Activated gamma-delta T cell (primary cell): Measurements from ENCODE around the gene IPO5.

ENCODE experiments used
- DNase-seq: peaks from one replicate; lab custom pipeline; 2025; lab: John Stamatoyannopoulos, UW

IPO5 gene

GRCh38 chr13:98059276-98059675 is 105.8 kb downstream of the IPO5 start:
- no peak for DNase-seq

- DNase-seq = no peak
These were observed 106.8 kb downstream of the IPO5 start for GRCh38 chr13:98060282-98060681.

- no peak for DNase-seq
These were observed 112.0 kb downstream of the IPO5 start for GRCh38 chr13:98065468-98065867.

DNA sequence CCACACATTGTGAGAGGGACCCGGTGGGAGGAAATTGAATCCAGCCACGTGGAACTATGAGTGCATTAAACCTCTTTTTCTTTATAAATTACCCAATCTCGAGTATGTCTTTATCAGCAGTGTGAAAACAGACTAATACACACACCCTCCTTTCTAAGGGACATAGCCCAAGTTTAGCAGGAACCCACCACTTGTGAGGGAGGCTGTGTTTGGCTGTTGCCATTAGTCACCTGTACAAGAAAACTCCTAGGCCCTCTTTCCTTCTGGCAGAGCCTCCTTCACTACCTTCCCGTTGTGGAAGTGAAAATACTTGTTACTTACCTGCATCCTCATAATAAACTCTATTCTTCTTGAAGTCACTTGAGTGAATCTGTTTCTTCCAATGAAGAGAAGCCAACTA is 113.2 kb downstream of the IPO5 start:
- no peak for DNase-seq

DNA sequence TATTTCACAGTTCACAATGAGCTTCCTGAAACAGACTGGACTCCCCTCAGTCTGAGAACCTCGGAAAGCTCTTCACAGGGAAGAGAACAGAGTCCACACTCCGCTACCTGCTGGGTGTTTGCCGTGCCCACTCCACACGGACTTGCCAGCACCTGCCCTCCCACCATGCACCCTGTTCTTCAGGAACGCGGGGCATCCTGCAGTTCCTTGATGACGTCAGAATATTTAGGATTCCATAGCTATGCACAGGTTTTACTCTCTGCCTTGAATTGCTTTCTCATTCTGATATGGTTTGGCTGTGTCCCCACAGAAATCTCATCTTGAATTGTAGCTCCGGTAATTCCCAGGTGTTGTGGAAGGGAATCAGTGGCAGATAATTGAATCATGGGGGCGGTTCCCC is 115.0 kb downstream of the IPO5 start:
- DNase-seq = no peak

DNA sequence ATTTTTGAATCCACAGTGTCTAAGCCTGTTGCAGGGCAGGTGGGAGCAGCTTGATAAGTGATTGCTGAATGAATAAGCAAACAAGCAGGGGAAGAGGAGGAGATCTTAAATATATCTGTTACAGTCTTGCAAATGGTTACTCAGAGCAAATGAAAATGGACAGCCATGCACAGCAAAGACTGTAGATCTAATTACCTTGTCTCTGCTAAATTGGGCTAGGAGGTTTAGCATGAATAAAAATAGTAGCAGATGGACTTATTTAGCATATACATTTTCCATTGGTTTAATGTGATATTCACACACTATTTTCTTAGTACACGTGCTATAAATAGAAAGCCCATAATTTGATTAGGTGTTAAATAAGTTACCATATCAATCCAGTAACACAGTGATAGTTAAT is 116.5 kb downstream of the IPO5 start:
- no peak for DNase-seq

DNA sequence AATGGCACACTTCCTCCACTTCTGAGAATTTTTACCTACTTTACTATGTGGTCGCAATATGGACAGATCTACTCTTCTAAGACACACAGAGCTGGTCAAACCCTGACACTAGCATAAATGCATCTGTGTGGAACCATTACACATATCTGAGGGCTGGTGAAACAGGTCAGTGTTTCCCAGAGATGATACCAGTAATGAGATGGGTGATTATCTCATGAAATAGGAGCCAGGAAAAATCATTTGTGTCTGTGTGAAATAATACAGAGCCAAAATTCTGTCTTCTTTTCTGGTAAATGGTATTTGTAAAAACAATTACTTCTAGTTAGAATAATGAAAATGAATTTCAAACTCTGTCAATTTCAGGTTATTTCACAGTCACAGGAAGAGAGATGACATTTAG is 117.8 kb downstream of the IPO5 start:
- no peak for DNase-seq

DNA sequence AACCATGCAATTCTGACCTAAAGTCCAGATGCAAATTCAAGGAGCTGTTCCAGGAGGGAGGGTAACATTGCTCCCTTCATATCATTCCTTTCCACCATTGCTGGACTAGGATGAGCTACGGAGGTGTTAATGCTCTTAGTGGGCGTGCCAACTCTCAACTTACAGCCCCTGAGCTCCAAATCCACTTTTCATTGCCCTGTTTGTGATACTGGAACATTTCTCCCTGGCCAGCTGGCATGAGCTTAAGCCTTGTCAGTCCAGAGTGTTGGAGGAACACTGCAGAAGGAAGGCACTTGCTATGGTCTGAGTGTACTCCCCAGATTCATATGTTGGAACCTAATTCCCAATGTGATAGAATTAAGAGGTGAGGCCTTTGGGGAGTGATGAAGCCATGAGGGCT is 119.0 kb downstream of the IPO5 start:
- no peak for DNase-seq
